HCT116 (cell line): ENCODE data around the gene CST8.

Experiments used
- CEBPB ChIP-seq: IDR thresholded peaks from 2 replicates; pipeline ENCODE4 v1.6.1; 2012; ENCODE audit warnings: low read depth
- CTCF ChIP-seq, 3 experiments: fragments of 200-600 bp in 1 of 3; sonication (generic) in 1 of 3; IDR thresholded peaks in 2 of 3; conservative IDR thresholded peaks in 1 of 3; 2 replicates each; pipeline ENCODE4 v1.5.1; 2012 to 2017; ENCODE audit warnings: low read depth in 2 of 3, low read length in 2 of 3, antibody characterized with exemption in 1 of 3, borderline replicate concordance in 1 of 3, control low read depth in 1 of 3, mild to moderate bottlenecking in 1 of 3, mixed read lengths in 1 of 3, mixed run types in 1 of 3, moderate library complexity in 1 of 3; ENCODE audit not compliant: insufficient read depth in 1 of 3
- REST ChIP-seq: IDR thresholded peaks from 2 replicates; pipeline ENCODE4 v1.6.1; 2012; ENCODE audit warnings: low read depth

DNA sequence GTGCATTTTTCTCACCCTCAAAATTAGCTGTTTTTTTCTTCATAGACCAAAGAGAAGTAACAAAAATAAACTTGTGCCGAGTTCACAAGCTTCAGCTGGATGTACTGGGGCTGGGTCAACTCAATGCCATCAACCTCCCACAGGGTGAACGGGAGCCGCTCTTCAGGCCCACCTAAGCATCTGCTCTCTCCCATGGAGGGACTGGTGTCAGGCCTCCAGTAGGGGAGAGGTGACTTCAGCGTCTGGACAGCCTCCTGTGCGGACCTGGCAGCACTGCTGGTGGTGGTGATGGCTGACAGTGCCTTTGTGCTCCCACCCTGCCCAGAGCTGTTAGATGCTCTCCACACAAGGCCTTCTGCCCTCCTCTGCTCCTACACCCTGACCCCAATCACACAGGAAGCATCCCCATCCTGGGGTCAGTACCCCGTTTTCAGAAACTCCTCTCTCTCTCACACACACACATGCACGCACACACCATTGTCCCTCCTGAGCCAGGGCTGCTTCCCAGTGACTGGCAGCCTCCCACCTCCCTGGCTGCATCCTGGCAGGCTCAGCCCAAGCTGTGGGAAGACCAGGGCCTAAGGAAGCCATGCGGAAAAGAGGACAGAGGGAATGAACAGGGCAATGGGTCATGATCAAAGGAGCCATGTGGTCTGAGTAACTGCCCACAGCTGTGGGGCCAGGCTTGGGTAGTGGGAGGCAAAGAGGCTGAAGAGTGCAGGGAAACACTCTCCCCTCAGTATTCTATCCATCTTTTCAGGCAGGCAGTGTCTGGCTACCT is 17.7 kb downstream of the CST8 start:
- TF ChIP-seq CTCF (IDR thresholded peaks at IDR 0.05 in 2 of 3, conservative IDR thresholded peaks at IDR 0.05 in 1 of 3; ENCODE audit: borderline replicate concordance in 1 of 3, insufficient read depth in 1 of 3, low read depth in 2 of 3, low read length in 2 of 3) (no peak), REST (no peak), CEBPB (no peak)
